NCI-H146 treated with DMSO at 0.1 percent for 48 hours (cell line): ENCODE results near the gene WDR1.
A peak's percentile ranks its signal among the peaks of the same experiment; 100 is the strongest.

ENCODE experiments used
- DNase-seq: peaks from one replicate; lab custom pipeline; 2025; ENCODE audit not compliant: unreplicated experiment; lab: John Stamatoyannopoulos, UW

Gene WDR1

GRCh38 chr4:10048941-10049697 is 67.5 kb downstream of the WDR1 start:
- DNase-seq = peak; percentile 23

- no peak for DNase-seq
Observed at GRCh38 chr4:10047967-10048366, 68.6 kb downstream of the WDR1 start.

- DNase-seq = no peak
Observed at GRCh38 chr4:10046471-10046870, 70.1 kb downstream of the WDR1 start.

GRCh38 chr4:10045481-10045880 is 71.1 kb downstream of the WDR1 start:
- DNase-seq = no peak

GRCh38 chr4:10041036-10041435 is 75.6 kb downstream of the WDR1 start:
- no peak for DNase-seq

- no peak for DNase-seq
Observed at GRCh38 chr4:10040049-10040892, 76.3 kb downstream of the WDR1 start.

GRCh38 chr4:10036807-10037342 is 79.7 kb downstream of the WDR1 start:
- no peak for DNase-seq

GRCh38 chr4:10035130-10035529 is 81.5 kb downstream of the WDR1 start:
- no peak for DNase-seq

- DNase-seq = no peak
Observed at GRCh38 chr4:10034612-10035104, 81.9 kb downstream of the WDR1 start.

- no peak for DNase-seq
Observed at GRCh38 chr4:10034136-10034535, 82.5 kb downstream of the WDR1 start.

GRCh38 chr4:10033191-10033881 is 83.3 kb downstream of the WDR1 start:
- DNase-seq = no peak

- no peak for DNase-seq
Observed at GRCh38 chr4:10032625-10033024, 84.0 kb downstream of the WDR1 start.

- no peak for DNase-seq
Observed at GRCh38 chr4:10031668-10032590, 84.7 kb downstream of the WDR1 start.

- peak; percentile 5 for DNase-seq
Observed at GRCh38 chr4:10030972-10031667, 85.5 kb downstream of the WDR1 start.

- no peak for DNase-seq
Observed at GRCh38 chr4:10029403-10029802, 87.2 kb downstream of the WDR1 start.

GRCh38 chr4:10028910-10029309 is 87.7 kb downstream of the WDR1 start:
- peak; percentile 7 for DNase-seq

GRCh38 chr4:10026485-10026884 is 90.1 kb downstream of the WDR1 start:
- DNase-seq = no peak

- DNase-seq = no peak
Observed at GRCh38 chr4:10025230-10025806, 91.3 kb downstream of the WDR1 start.
